HepG2 (cell line): ENCODE data around the gene C1QBP. TPM values are rescaled to one million over a fixed set of nuclear protein-coding genes. Genes with fewer than 3 reads are reported as not detected.

Experiments used
- CEBPB ChIP-seq: IDR thresholded peaks from 2 replicates; pipeline ENCODE4 v1.6.1; 2011; ENCODE audit warnings: low read depth, low read length, improper control_type of control experiment, borderline replicate concordance
- EED ChIP-seq: sonication (generic); formaldehyde crosslinking; IDR thresholded peaks from 2 replicates; pipeline ENCODE4 v1.5.0; 2020; ENCODE audit warnings: mild to moderate bottlenecking, missing genetic modification reagents
- NFE2L2 ChIP-seq: fragments of 150-350 bp; IDR thresholded peaks from 2 replicates; pipeline ENCODE4 v1.6.1; 2014; ENCODE audit warnings: low read length
- NR2F2 ChIP-seq: IDR thresholded peaks from 2 replicates; pipeline ENCODE4 v1.6.1; 2012; ENCODE audit warnings: low read depth, inconsistent platforms, borderline replicate concordance
- PHF8 ChIP-seq: sonication (generic); formaldehyde crosslinking; IDR thresholded peaks from 2 replicates; pipeline ENCODE4 v1.5.0; 2020; ENCODE audit warnings: missing genetic modification reagents
- POLR2AphosphoS5 ChIP-seq: IDR thresholded peaks from 2 replicates; pipeline ENCODE4 v1.6.1; 2012; ENCODE audit warnings: low read depth, low read length
- RBAK ChIP-seq: sonication (generic); formaldehyde crosslinking; IDR thresholded peaks from 2 replicates; pipeline ENCODE4 v1.5.1; 2020; ENCODE audit warnings: mild to moderate bottlenecking, missing genetic modification reagents
- RNF2 ChIP-seq: fragments of 450-650 bp; conservative IDR thresholded peaks from 2 replicates; pipeline ENCODE4 v1.6.1; 2016; ENCODE audit warnings: low read depth
- SAP130 ChIP-seq: IDR thresholded peaks from 2 replicates; pipeline ENCODE4 v1.6.1; 2016; ENCODE audit warnings: low read depth
- ZHX1 ChIP-seq: sonication (generic); formaldehyde crosslinking; IDR thresholded peaks from 2 replicates; pipeline ENCODE4 v1.8.1; 2022; ENCODE audit warnings: low read depth, mild to moderate bottlenecking, missing genetic modification reagents
- ZNF124 ChIP-seq: sonication (generic); formaldehyde crosslinking; IDR thresholded peaks from 2 replicates; pipeline ENCODE4 v1.4.0; 2020; ENCODE audit warnings: missing genetic modification reagents
- ZNF281 ChIP-seq: sonication (generic); formaldehyde crosslinking; IDR thresholded peaks from 2 replicates; pipeline ENCODE4 v1.4.0; 2020; ENCODE audit warnings: missing genetic modification reagents, borderline replicate concordance
- ZNF512 ChIP-seq: sonication (generic); formaldehyde crosslinking; IDR thresholded peaks from 2 replicates; pipeline ENCODE4 v1.4.0; 2020; ENCODE audit warnings: mild to moderate bottlenecking, missing genetic modification reagents
- ZNF550 ChIP-seq: sonication (generic); formaldehyde crosslinking; IDR thresholded peaks from 2 replicates; pipeline ENCODE4 v1.4.0; 2020; ENCODE audit warnings: mild to moderate bottlenecking, missing genetic modification reagents, borderline replicate concordance
- polyA plus RNA-seq, 8 experiments: library from polyadenylated mRNA; depleted of rRNA in 3 of 8; stranded (reverse) in 7 of 8; unstranded in 1 of 8; fragments of >200 nt; fragmentation: Illumina TruSeq in 4 of 8; extraction: Trizol in 4 of 8; gene quantifications; 2 replicates each; pipeline versions ENCODE4 v1.2.1 to v1.2.3, GENCODE V29; 2011 to 2016; ENCODE audit warnings: low read depth in 4 of 8, missing spikeins in 1 of 8, mixed read lengths in 1 of 8; ENCODE audit not compliant: insufficient read depth in 1 of 8
- total RNA-seq, 5 experiments: library from RNA; depleted of rRNA; stranded (reverse); fragments of >200 nt; fragmentation: Illumina TruSeq; extraction: Trizol; gene quantifications; 2 replicates each; pipeline ENCODE4 v1.2.3, GENCODE V29; 2016; ENCODE audit warnings: low read depth in 1 of 5
- TF ChIP-seq, protein P1 (sequence below): sonication (generic); formaldehyde crosslinking; IDR thresholded peaks from 2 replicates; pipeline ENCODE4 v1.8.1; 2023; ENCODE audit warnings: missing genetic modification reagents, inconsistent platforms, borderline replicate concordance
- TF ChIP-seq, protein P2 (sequence below): sonication (generic); formaldehyde crosslinking; IDR thresholded peaks from 2 replicates; pipeline ENCODE4 v1.4.0; 2020; ENCODE audit warnings: missing genetic modification reagents
- TF ChIP-seq, protein P3 (sequence below): sonication (generic); formaldehyde crosslinking; IDR thresholded peaks from 2 replicates; pipeline ENCODE4 v1.5.0; 2020; ENCODE audit warnings: mild to moderate bottlenecking, missing genetic modification reagents, moderate library complexity

The C1QBP gene
- total and polyA plus RNA-seq, 2 of the 13 experiments (the other 11 are each of a cell fraction or from before 2014, with no cell fraction given), result 219 to 680 TPM

GRCh38 chr17:5485270-5486205 is 46.6 kb upstream of the C1QBP start, which contains the start of gene DERL2 (continued):
- TF ChIP-seq ZNF512 (CRISPR knock-in tag), result no peak
- no peak for TF ChIP-seq EED
- TF ChIP-seq NR2F2, result no peak
- TF ChIP-seq, protein P1, sequence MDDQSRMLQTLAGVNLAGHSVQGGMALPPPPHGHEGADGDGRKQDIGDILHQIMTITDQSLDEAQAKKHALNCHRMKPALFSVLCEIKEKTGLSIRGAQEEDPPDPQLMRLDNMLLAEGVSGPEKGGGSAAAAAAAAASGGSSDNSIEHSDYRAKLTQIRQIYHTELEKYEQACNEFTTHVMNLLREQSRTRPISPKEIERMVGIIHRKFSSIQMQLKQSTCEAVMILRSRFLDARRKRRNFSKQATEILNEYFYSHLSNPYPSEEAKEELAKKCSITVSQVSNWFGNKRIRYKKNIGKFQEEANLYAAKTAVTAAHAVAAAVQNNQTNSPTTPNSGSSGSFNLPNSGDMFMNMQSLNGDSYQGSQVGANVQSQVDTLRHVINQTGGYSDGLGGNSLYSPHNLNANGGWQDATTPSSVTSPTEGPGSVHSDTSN, result no peak
- TF ChIP-seq POLR2AphosphoS5, result peak; percentile 38; the same call in 1 of the 2 replicates
- TF ChIP-seq, protein P2, sequence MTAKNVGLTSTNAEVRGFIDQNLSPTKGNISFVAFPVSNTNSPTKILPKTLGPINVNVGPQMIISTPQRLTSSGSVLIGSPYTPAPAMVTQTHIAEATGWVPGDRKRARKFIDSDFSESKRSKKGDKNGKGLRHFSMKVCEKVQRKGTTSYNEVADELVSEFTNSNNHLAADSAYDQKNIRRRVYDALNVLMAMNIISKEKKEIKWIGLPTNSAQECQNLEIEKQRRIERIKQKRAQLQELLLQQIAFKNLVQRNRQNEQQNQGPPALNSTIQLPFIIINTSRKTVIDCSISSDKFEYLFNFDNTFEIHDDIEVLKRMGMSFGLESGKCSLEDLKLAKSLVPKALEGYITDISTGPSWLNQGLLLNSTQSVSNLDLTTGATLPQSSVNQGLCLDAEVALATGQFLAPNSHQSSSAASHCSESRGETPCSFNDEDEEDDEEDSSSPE (CRISPR knock-in tag), result peak; percentile 31; the same call in 1 of the 2 replicates
- TF ChIP-seq CEBPB, result peak; percentile 54; the same call in 1 of the 2 replicates
- TF ChIP-seq ZNF124, result no peak; the same call in 1 of the 2 replicates
- TF ChIP-seq RNF2, result no peak
- TF ChIP-seq ZNF550 (CRISPR knock-in tag), result no peak
- TF ChIP-seq, protein P3, sequence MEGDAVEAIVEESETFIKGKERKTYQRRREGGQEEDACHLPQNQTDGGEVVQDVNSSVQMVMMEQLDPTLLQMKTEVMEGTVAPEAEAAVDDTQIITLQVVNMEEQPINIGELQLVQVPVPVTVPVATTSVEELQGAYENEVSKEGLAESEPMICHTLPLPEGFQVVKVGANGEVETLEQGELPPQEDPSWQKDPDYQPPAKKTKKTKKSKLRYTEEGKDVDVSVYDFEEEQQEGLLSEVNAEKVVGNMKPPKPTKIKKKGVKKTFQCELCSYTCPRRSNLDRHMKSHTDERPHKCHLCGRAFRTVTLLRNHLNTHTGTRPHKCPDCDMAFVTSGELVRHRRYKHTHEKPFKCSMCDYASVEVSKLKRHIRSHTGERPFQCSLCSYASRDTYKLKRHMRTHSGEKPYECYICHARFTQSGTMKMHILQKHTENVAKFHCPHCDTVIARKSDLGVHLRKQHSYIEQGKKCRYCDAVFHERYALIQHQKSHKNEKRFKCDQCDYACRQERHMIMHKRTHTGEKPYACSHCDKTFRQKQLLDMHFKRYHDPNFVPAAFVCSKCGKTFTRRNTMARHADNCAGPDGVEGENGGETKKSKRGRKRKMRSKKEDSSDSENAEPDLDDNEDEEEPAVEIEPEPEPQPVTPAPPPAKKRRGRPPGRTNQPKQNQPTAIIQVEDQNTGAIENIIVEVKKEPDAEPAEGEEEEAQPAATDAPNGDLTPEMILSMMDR (CRISPR knock-in tag), result no peak
- TF ChIP-seq ZHX1 (CRISPR knock-in tag), result no peak
- no peak for TF ChIP-seq RBAK (CRISPR knock-in tag)
- TF ChIP-seq SAP130 (CRISPR knock-in tag), result peak; percentile 30
- peak; percentile 71; the same call in 1 of the 2 replicates for TF ChIP-seq PHF8 (CRISPR knock-in tag)
- peak; percentile 84 for TF ChIP-seq ZNF281 (CRISPR knock-in tag)
- TF ChIP-seq NFE2L2, result no peak
